CD14-positive monocyte (primary cell): ENCODE results near the gene NIN. TPM values are rescaled to one million over a fixed set of nuclear protein-coding genes. Genes with fewer than 3 reads are reported as not detected.

ENCODE experiments used
- DNase-seq, 3 donors: peaks; one replicate each; pipeline ENCODE4 v3.0.0-alpha.2; 2011 to 2022
- H2AFZ ChIP-seq: 2 replicates; pipeline ENCODE4 v1.6.0; 2012; ENCODE audit warnings: mild to moderate bottlenecking, low read depth, low read length, inconsistent platforms; ENCODE audit not compliant: insufficient read depth, poor library complexity, severe bottlenecking
- H3K27ac ChIP-seq, 2 donors: 1 replicate in 1 of 2; 2 replicates in 1 of 2; pipeline ENCODE4 v1.5.1; 2012 to 2013; ENCODE audit warnings: low read length in 2 of 2, control low read depth in 1 of 2, inconsistent platforms in 1 of 2, low read depth in 1 of 2, mild to moderate bottlenecking in 1 of 2
- H3K27me3 ChIP-seq, 2 donors: one replicate each; pipeline versions ENCODE4 v1.6.0 to v1.6.1; 2011 to 2013; ENCODE audit warnings: low read length in 2 of 2; ENCODE audit not compliant: control insufficient read depth in 2 of 2, insufficient read depth in 2 of 2
- H3K36me3 ChIP-seq, 2 donors: replicated peaks in 1 of 2; 1 replicate in 1 of 2; 2 replicates in 1 of 2; pipeline versions ENCODE4 v1.5.1 to v1.6.1; 2012 to 2013; ENCODE audit warnings: low read length in 2 of 2, control low read depth in 1 of 2, inconsistent platforms in 1 of 2, mild to moderate bottlenecking in 1 of 2; ENCODE audit not compliant: insufficient read depth in 2 of 2, control insufficient read depth in 1 of 2
- H3K4me1 ChIP-seq, 2 donors: 1 replicate in 1 of 2; 2 replicates in 1 of 2; pipeline versions ENCODE4 v1.5.1 to v1.6.1; 2012 to 2013; ENCODE audit warnings: low read length in 2 of 2, control low read depth in 1 of 2, inconsistent platforms in 1 of 2, mild to moderate bottlenecking in 1 of 2, moderate library complexity in 1 of 2; ENCODE audit not compliant: insufficient read depth in 2 of 2, control insufficient read depth in 1 of 2
- H3K4me2 ChIP-seq: replicated peaks from 2 replicates; pipeline ENCODE3; 2012; ENCODE audit warnings: low read length, moderate library complexity, mild to moderate bottlenecking; ENCODE audit not compliant: poor library complexity, severe bottlenecking; ENCODE audit errors: extremely low read depth
- H3K4me3 ChIP-seq, 3 experiments: fragments of 200-600 bp in 1 of 3; sonication (generic) in 1 of 3; replicated peaks in 1 of 3; 1 replicate in 2 of 3; 2 replicates in 1 of 3; pipeline ENCODE4 v1.5.1; 2011 to 2013; ENCODE audit warnings: low read length in 3 of 3, mild to moderate bottlenecking in 3 of 3, control low read depth in 2 of 3, low read depth in 2 of 3, inconsistent platforms in 1 of 3, moderate library complexity in 1 of 3
- H3K79me2 ChIP-seq: 2 replicates; pipeline ENCODE4 v1.6.0; 2012; ENCODE audit warnings: mild to moderate bottlenecking, control low read depth, inconsistent platforms, low read length, moderate library complexity; ENCODE audit not compliant: insufficient read depth
- H3K9ac ChIP-seq: 2 replicates; pipeline ENCODE4 v1.6.0; 2017; ENCODE audit warnings: low read length, mild to moderate bottlenecking; ENCODE audit not compliant: insufficient read depth, poor library complexity, severe bottlenecking
- H3K9me3 ChIP-seq, 2 donors: replicated peaks in 1 of 2; 1 replicate in 1 of 2; 2 replicates in 1 of 2; pipeline versions ENCODE4 v1.5.1 to v1.6.1; 2012 to 2013; ENCODE audit warnings: low read length in 2 of 2, control low read depth in 1 of 2; ENCODE audit not compliant: control insufficient read depth in 1 of 2, insufficient read depth in 1 of 2
- H4K20me1 ChIP-seq: 2 replicates; pipeline ENCODE4 v1.6.0; 2012; ENCODE audit warnings: mild to moderate bottlenecking, low read length, control low read depth, moderate library complexity; ENCODE audit not compliant: insufficient read depth
- H3K27ac Mint-ChIP-seq, 7 donors: one replicate each; pipeline ENCODE4 v1.8.0; 2020; ENCODE audit warnings: mild to moderate bottlenecking in 7 of 7, mixed read lengths in 7 of 7, moderate library complexity in 6 of 7, inconsistent platforms in 2 of 7
- H3K27me3 Mint-ChIP-seq, 3 donors: one replicate each; pipeline ENCODE4 v1.8.0; 2021 to 2022; ENCODE audit warnings: low read depth in 3 of 3, mild to moderate bottlenecking in 3 of 3, mixed read lengths in 3 of 3, moderate library complexity in 3 of 3, inconsistent platforms in 1 of 3
- H3K36me3 Mint-ChIP-seq, 2 donors: one replicate each; pipeline ENCODE4 v1.8.0; 2020; ENCODE audit warnings: mixed read lengths in 2 of 2, inconsistent platforms in 1 of 2, mild to moderate bottlenecking in 1 of 2
- H3K4me1 Mint-ChIP-seq: one replicate; pipeline ENCODE4 v1.8.0; 2020; ENCODE audit warnings: mild to moderate bottlenecking, mixed read lengths
- H3K4me3 Mint-ChIP-seq, 2 donors: one replicate each; pipeline ENCODE4 v1.8.0; 2020; ENCODE audit warnings: mild to moderate bottlenecking in 2 of 2, mixed read lengths in 2 of 2, moderate library complexity in 1 of 2
- H3K9me3 Mint-ChIP-seq, 7 donors: one replicate each; pipeline ENCODE4 v1.8.0; 2020 to 2022; ENCODE audit warnings: mixed read lengths in 7 of 7, mild to moderate bottlenecking in 6 of 7, moderate library complexity in 6 of 7, inconsistent platforms in 2 of 7
- WGBS: methylation state at CpG from one replicate; pipeline ENCODE4 v1.1.5; 2013; ENCODE audit warnings: missing lambda C conversion rate; ENCODE audit not compliant: insufficient coverage; 5-methylcytosine and 5-hydroxymethylcytosine counted together
- intact Hi-C, 2 donors: fragments of 100-400 bp; cut with micrococcal nuclease; formaldehyde crosslinking; loops; one replicate each; pipeline versions ENCODE4 v1.15.0 to v1.15.1; 2023
- polyA plus RNA-seq, 3 donors: library from polyadenylated mRNA; depleted of rRNA in 1 of 3; unstranded in 2 of 3; stranded (reverse) in 1 of 3; fragments of 300-500 nt in 2 of 3; fragments of >200 nt in 1 of 3; fragmentation: Illumina TruSeq in 2 of 3; gene quantifications; 1 replicate in 2 of 3; 2 replicates in 1 of 3; pipeline ENCODE4 v1.2.3, GENCODE V29; 2012 to 2021
- TF ChIP-seq, protein P1 (sequence below): fragments of 200-600 bp; IDR thresholded peaks from one replicate; pipeline ENCODE4 v1.8.0; 2022; ENCODE audit warnings: antibody characterized with exemption, mild to moderate bottlenecking

Gene NIN
- polyA plus RNA-seq, 3 donors: 15.3 to 29.1 (median 26.5) TPM

DNA sequence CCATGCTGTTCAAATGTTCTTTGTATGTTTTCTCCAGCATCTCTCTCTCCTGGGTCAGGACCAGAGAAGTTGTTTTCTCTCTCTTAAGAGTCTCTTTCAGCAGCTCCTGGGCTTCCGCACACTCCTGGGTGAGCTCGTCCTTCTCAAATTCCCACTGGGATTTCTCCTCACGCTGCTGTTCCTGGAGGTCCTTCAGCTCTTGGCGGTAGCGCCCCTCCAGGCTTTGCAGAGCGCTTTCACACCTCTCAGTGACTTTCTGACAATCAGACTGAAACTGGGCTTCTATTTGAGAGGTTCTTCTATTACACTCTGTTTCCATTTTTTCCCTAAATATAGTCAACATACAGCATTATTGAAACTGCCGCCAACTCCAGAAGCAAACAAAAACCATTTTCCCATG is 72.7 kb downstream of the NIN start:
- Mint-ChIP-seq H3K4me3 (no peak overlapping the region), H3K36me3 (peaks cover 13 to 49% of the 10 kb centered on the region in 2 donors), H3K4me1 (no peaks in the 10 kb centered on the region), H3K27ac (no peak overlapping the region), H3K27me3 (peaks cover 0 to 2% (median 0%) of the 10 kb centered on the region in 3 donors), H3K9me3 (no peaks in the 10 kb centered on the region)
- intact Hi-C loops: no loop called here
- Histone ChIP-seq H3K9ac (no peak overlapping the region), H3K9me3 (no peaks in the 10 kb centered on the region), H2AFZ (no peak overlapping the region), H3K79me2 (no peaks in the 10 kb centered on the region), H4K20me1 (peaks cover 37% of the 10 kb centered on the region), H3K4me3 (no peak overlapping the region), H3K27me3 (no peaks in the 10 kb centered on the region), H3K27ac (peak overlapping the region in 1 of 2 donors; percentile 66), H3K36me3 (peaks cover 91 to 100% of the 10 kb centered on the region in 2 donors), H3K4me2 (no peak overlapping the region), H3K4me1 (peaks cover 0 to 4% of the 10 kb centered on the region in 2 donors)
- TF ChIP-seq, protein P1, sequence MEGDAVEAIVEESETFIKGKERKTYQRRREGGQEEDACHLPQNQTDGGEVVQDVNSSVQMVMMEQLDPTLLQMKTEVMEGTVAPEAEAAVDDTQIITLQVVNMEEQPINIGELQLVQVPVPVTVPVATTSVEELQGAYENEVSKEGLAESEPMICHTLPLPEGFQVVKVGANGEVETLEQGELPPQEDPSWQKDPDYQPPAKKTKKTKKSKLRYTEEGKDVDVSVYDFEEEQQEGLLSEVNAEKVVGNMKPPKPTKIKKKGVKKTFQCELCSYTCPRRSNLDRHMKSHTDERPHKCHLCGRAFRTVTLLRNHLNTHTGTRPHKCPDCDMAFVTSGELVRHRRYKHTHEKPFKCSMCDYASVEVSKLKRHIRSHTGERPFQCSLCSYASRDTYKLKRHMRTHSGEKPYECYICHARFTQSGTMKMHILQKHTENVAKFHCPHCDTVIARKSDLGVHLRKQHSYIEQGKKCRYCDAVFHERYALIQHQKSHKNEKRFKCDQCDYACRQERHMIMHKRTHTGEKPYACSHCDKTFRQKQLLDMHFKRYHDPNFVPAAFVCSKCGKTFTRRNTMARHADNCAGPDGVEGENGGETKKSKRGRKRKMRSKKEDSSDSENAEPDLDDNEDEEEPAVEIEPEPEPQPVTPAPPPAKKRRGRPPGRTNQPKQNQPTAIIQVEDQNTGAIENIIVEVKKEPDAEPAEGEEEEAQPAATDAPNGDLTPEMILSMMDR: no peak
- 100% methylated on average over 7 of the region's 7 CpGs for WGBS
- DNase-seq: no peak

DNA sequence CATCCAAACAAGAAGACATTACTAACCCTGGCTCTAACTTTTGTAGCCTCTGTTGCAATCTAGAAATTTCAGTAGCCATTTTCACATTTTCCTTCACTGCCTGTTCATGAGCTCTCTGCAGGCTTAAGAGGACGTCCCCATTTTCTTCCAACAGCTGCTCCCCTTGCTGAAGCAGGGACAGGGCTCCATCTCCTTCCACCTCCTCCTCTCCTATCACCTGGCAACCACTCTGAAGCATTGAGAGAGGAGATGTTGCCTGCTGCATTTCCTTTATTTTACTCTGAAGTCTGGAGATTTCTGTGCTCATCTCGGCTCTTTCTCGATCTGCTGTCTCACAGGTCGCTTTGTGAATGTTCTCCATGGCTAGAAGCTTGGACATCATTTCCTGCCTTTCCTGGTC is 73.3 kb downstream of the NIN start:
- Mint-ChIP-seq H3K27me3 (peaks cover 0 to 2% (median 0%) of the 10 kb centered on the region in 3 donors), H3K36me3 (peaks cover 20 to 49% of the 10 kb centered on the region in 2 donors), H3K27ac (no peak overlapping the region), H3K4me1 (no peaks in the 10 kb centered on the region), H3K4me3 (no peak overlapping the region), H3K9me3 (no peaks in the 10 kb centered on the region)
- 100% methylated on average over 3 of the region's 4 CpGs for WGBS
- intact Hi-C loops: no loop called here
- H3K4me2 ChIP-seq: no peak overlapping the region
- no peak overlapping the region for H3K4me3 ChIP-seq
- TF ChIP-seq, protein P1: no peak
- no peaks in the 10 kb centered on the region for H3K9me3 ChIP-seq
- no peaks in the 10 kb centered on the region for H3K27me3 ChIP-seq
- peaks cover 90 to 100% of the 10 kb centered on the region in 2 donors for H3K36me3 ChIP-seq
- H3K4me1 ChIP-seq: peaks cover 0 to 4% of the 10 kb centered on the region in 2 donors
- peaks cover 37% of the 10 kb centered on the region for H4K20me1 ChIP-seq
- H3K79me2 ChIP-seq: no peaks in the 10 kb centered on the region
- H2AFZ ChIP-seq: no peak overlapping the region
- H3K9ac ChIP-seq: no peak overlapping the region
- no peak for DNase-seq
- peak overlapping the region; percentile 16 to 66 for H3K27ac ChIP-seq
